ENCODE results near the gene SLC6A19.

SLC6A19 gene

GRCh38 chr5:1172670-1173404 lies 28.6 kb upstream of the SLC6A19 start:
- Histone ChIP-seq H3K79me1 (replicated peaks; ENCODE audit: low read length, poor library complexity, severe bottlenecking) (no peaks in the 10 kb centered on the region), H3K4me3 (ENCODE audit: insufficient read depth in 1 of 2, low read depth in 1 of 2, low read length in 2 of 2) (no peak overlapping the region), H2BK120ac (ENCODE audit: low read depth, low read length) (no peak overlapping the region), H4K91ac (ENCODE audit: low read length) (no peak overlapping the region), H3K36me3 (ENCODE audit: control insufficient read depth in 1 of 2, insufficient read depth in 2 of 2, low read depth in 1 of 2, low read length in 2 of 2) (no peaks in the 10 kb centered on the region), H3K9ac (ENCODE audit: low read length) (no peak overlapping the region), H3K23ac (ENCODE audit: low read length in 2 of 2) (no peak overlapping the region), H3K4me1 (ENCODE audit: control insufficient read depth, insufficient read depth, low read depth, low read length) (peaks cover 2% of the 10 kb centered on the region), H2BK12ac (ENCODE audit: low read length in 2 of 2) (no peak overlapping the region), H2BK15ac (ENCODE audit: low read depth, poor library complexity, severe bottlenecking) (no peak overlapping the region), H2AK5ac (ENCODE audit: low read length, severe bottlenecking) (no peak overlapping the region), H3K18ac (ENCODE audit: low read depth in 1 of 2, low read length in 2 of 2) (no peak overlapping the region), H3K9me3 (ENCODE audit: control insufficient read depth, low read length) (no peaks in the 10 kb centered on the region), H3K4ac (ENCODE audit: low read depth in 1 of 2, low read length in 2 of 2) (no peak overlapping the region), H3K27me3 (ENCODE audit: control insufficient read depth in 1 of 2, insufficient read depth in 1 of 2, low read length in 2 of 2) (peaks cover 0 to 35% of the 10 kb centered on the region in 2 experiments), H2AFZ (ENCODE audit: low read depth, low read length) (no peak overlapping the region), H4K8ac (ENCODE audit: low read length) (no peak overlapping the region), H3K4me2 (ENCODE audit: low read length, poor library complexity, severe bottlenecking) (no peak overlapping the region), H3K14ac (ENCODE audit: low read length in 2 of 2) (no peak overlapping the region), H2BK5ac (ENCODE audit: low read depth, low read length, poor library complexity, severe bottlenecking) (no peak overlapping the region), H3K27ac (ENCODE audit: low read length, poor library complexity, severe bottlenecking) (no peak overlapping the region)
- 93% methylated on average over 22 of the region's 22 CpGs for WGBS
- DNase-seq: no peak

DNA sequence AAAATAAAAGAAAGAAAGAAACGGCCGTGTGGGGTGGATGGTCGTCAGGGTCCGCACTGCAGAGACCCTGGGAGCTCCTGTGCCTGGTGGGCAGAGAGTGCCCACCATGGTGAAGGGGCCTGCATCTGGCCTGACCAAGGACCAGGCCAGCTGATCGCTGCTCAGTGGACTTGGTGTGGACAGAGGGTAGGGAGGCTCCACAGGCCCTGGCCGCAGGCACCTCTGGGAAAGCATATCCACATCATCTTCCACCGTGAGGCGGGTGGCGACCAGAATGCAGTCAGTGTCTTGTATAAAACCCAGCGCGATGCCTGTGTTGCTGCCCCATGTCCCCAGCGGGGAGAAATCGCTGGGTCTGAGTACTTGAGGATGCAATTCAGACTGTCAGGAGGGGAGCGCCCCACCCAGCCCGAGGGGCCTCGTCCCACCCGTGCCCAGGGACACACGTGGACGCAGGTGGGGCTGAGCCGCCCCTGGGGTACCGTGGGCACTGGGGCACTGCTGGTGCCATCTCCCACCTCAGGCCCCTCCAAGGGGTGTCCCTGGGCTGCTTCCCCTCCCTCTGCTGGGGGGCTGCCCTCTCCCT lies 27.8 kb upstream of the SLC6A19 start:
- no peak overlapping the region for H2BK120ac ChIP-seq (ENCODE audit: low read depth, low read length)
- H3K9me3 ChIP-seq (ENCODE audit: control insufficient read depth, low read length): no peaks in the 10 kb centered on the region
- no peaks in the 10 kb centered on the region for H3K4me1 ChIP-seq (ENCODE audit: control insufficient read depth, insufficient read depth, low read depth, low read length)
- peak overlapping the region; percentile 63 for H3K9ac ChIP-seq (ENCODE audit: low read length)
- H2BK15ac ChIP-seq (ENCODE audit: low read depth, poor library complexity, severe bottlenecking): no peak overlapping the region
- no peaks in the 10 kb centered on the region for H3K79me1 ChIP-seq (replicated peaks; ENCODE audit: low read length, poor library complexity, severe bottlenecking)
- no peaks in the 10 kb centered on the region for H3K36me3 ChIP-seq (ENCODE audit: control insufficient read depth in 1 of 2, insufficient read depth in 2 of 2, low read depth in 1 of 2, low read length in 2 of 2)
- H3K4ac ChIP-seq (ENCODE audit: low read depth in 1 of 2, low read length in 2 of 2): no peak overlapping the region
- no peak overlapping the region for H4K8ac ChIP-seq (ENCODE audit: low read length)
- H3K4me3 ChIP-seq (ENCODE audit: insufficient read depth in 1 of 2, low read depth in 1 of 2, low read length in 2 of 2): no peak overlapping the region
- no peak overlapping the region for H2AFZ ChIP-seq (ENCODE audit: low read depth, low read length)
- no peak overlapping the region for H3K18ac ChIP-seq (ENCODE audit: low read depth in 1 of 2, low read length in 2 of 2)
- no peak overlapping the region for H3K14ac ChIP-seq (ENCODE audit: low read length in 2 of 2)
- H2AK5ac ChIP-seq (ENCODE audit: low read length, severe bottlenecking): no peak overlapping the region
- no peak for DNase-seq
- peaks cover 0 to 31% of the 10 kb centered on the region in 2 experiments for H3K27me3 ChIP-seq (ENCODE audit: control insufficient read depth in 1 of 2, insufficient read depth in 1 of 2, low read length in 2 of 2)
- no peak overlapping the region for H3K27ac ChIP-seq (ENCODE audit: low read length, poor library complexity, severe bottlenecking)
- no peak overlapping the region for H2BK12ac ChIP-seq (ENCODE audit: low read length in 2 of 2)
- H4K91ac ChIP-seq (ENCODE audit: low read length): no peak overlapping the region
- no peak overlapping the region for H2BK5ac ChIP-seq (ENCODE audit: low read depth, low read length, poor library complexity, severe bottlenecking)
- no peak overlapping the region for H3K4me2 ChIP-seq (ENCODE audit: low read length, poor library complexity, severe bottlenecking)
- H3K23ac ChIP-seq (ENCODE audit: low read length in 2 of 2): no peak overlapping the region
- WGBS: 94% methylated on average over 21 of the region's 21 CpGs

DNA sequence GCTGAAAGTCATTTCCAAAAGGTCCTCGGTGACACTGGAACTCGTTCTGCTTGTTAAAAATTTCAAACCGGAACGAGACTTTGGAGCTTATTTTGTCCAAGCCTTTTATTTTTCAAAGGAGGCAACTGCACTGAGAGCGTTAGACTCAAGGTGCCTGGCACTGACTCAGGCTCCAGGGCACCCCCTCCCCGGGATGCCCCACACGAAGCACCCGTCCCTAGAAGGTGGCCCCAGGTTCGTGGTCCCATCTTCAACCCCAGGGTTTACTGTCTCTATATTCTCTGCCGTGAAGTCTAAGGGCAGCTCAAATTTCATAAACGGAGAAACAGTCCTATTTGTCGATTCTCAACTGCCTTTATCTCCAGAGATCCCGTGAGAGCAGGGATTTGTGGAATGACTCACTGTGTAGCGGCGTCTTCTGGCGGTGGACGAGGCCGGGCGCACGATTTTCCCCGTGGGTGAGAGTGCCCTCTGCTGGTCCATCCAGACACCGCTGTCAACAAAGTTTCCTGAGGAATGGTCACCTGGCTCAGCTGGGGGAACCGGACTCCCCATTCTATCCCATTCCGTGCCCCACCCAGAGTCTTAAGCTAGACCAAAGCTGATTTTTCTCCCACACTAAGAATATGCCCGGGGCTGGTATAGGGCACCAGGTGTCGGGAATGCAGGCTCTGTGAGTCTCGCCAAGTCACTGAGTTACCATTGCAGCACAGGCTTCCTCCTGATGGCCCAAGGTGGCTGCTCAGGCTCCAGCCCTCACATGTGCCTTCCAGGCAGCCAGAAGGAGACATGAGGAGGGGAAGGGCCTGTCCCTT lies 27.1 kb upstream of the SLC6A19 start:
- Histone ChIP-seq H3K36me3 (ENCODE audit: control insufficient read depth in 1 of 2, insufficient read depth in 2 of 2, low read depth in 1 of 2, low read length in 2 of 2) (no peaks in the 10 kb centered on the region), H3K4me1 (ENCODE audit: control insufficient read depth, insufficient read depth, low read depth, low read length) (no peaks in the 10 kb centered on the region), H3K27me3 (ENCODE audit: control insufficient read depth in 1 of 2, insufficient read depth in 1 of 2, low read length in 2 of 2) (peaks cover 0 to 24% of the 10 kb centered on the region in 2 experiments), H2AFZ (ENCODE audit: low read depth, low read length) (no peak overlapping the region), H3K4ac (ENCODE audit: low read depth in 1 of 2, low read length in 2 of 2) (no peak overlapping the region), H2BK120ac (ENCODE audit: low read depth, low read length) (no peak overlapping the region), H3K23ac (ENCODE audit: low read length in 2 of 2) (no peak overlapping the region), H3K27ac (ENCODE audit: low read length, poor library complexity, severe bottlenecking) (no peak overlapping the region), H2BK15ac (ENCODE audit: low read depth, poor library complexity, severe bottlenecking) (no peak overlapping the region), H2AK5ac (ENCODE audit: low read length, severe bottlenecking) (no peak overlapping the region), H4K91ac (ENCODE audit: low read length) (no peak overlapping the region), H3K4me2 (ENCODE audit: low read length, poor library complexity, severe bottlenecking) (no peak overlapping the region), H3K9me3 (ENCODE audit: control insufficient read depth, low read length) (no peaks in the 10 kb centered on the region), H2BK12ac (ENCODE audit: low read length in 2 of 2) (no peak overlapping the region), H3K14ac (ENCODE audit: low read length in 2 of 2) (no peak overlapping the region), H4K8ac (ENCODE audit: low read length) (no peak overlapping the region), H3K9ac (ENCODE audit: low read length) (peak overlapping the region; percentile 63), H3K79me1 (replicated peaks; ENCODE audit: low read length, poor library complexity, severe bottlenecking) (no peaks in the 10 kb centered on the region), H2BK5ac (ENCODE audit: low read depth, low read length, poor library complexity, severe bottlenecking) (no peak overlapping the region), H3K4me3 (ENCODE audit: insufficient read depth in 1 of 2, low read depth in 1 of 2, low read length in 2 of 2) (peak overlapping the region in 1 of 2 experiments; percentile 61), H3K18ac (ENCODE audit: low read depth in 1 of 2, low read length in 2 of 2) (no peak overlapping the region)
- 48% methylated on average over 27 of the region's 27 CpGs for WGBS
- DNase-seq: peak; percentile 79

DNA sequence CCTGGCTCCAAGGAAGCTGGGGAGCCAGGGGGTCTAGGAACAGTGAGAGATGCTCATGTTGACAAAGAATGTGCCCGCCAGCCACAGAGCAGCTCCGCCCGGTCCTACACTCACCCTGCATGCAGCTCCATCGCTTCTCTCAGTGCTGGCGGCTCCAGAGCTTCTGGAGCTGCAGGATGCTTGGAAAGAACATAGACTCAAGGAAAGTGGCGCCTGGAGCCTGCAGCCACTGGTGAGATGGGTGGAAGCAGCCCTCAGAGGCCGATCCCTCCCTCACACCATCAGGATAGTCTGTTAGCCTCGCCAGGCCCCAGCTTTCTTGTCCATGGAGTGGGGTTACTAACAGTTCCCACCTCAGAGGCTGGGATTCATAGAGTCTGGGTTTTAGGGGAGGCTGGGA lies 26.4 kb upstream of the SLC6A19 start:
- Histone ChIP-seq H3K9ac (ENCODE audit: low read length) (no peak overlapping the region), H3K79me1 (replicated peaks; ENCODE audit: low read length, poor library complexity, severe bottlenecking) (no peaks in the 10 kb centered on the region), H2BK15ac (ENCODE audit: low read depth, poor library complexity, severe bottlenecking) (no peak overlapping the region), H3K4me2 (ENCODE audit: low read length, poor library complexity, severe bottlenecking) (no peak overlapping the region), H2AFZ (ENCODE audit: low read depth, low read length) (no peak overlapping the region), H2BK120ac (ENCODE audit: low read depth, low read length) (no peak overlapping the region), H3K27ac (ENCODE audit: low read length, poor library complexity, severe bottlenecking) (no peak overlapping the region), H3K4ac (ENCODE audit: low read depth in 1 of 2, low read length in 2 of 2) (no peak overlapping the region), H3K18ac (ENCODE audit: low read depth in 1 of 2, low read length in 2 of 2) (no peak overlapping the region), H2BK5ac (ENCODE audit: low read depth, low read length, poor library complexity, severe bottlenecking) (no peak overlapping the region), H2BK12ac (ENCODE audit: low read length in 2 of 2) (no peak overlapping the region), H3K27me3 (ENCODE audit: control insufficient read depth in 1 of 2, insufficient read depth in 1 of 2, low read length in 2 of 2) (peaks cover 0 to 17% of the 10 kb centered on the region in 2 experiments), H3K23ac (ENCODE audit: low read length in 2 of 2) (no peak overlapping the region), H3K4me3 (ENCODE audit: insufficient read depth in 1 of 2, low read depth in 1 of 2, low read length in 2 of 2) (no peak overlapping the region), H4K91ac (ENCODE audit: low read length) (no peak overlapping the region), H3K4me1 (ENCODE audit: control insufficient read depth, insufficient read depth, low read depth, low read length) (no peaks in the 10 kb centered on the region), H2AK5ac (ENCODE audit: low read length, severe bottlenecking) (no peak overlapping the region), H3K9me3 (ENCODE audit: control insufficient read depth, low read length) (no peaks in the 10 kb centered on the region), H4K8ac (ENCODE audit: low read length) (no peak overlapping the region), H3K36me3 (ENCODE audit: control insufficient read depth in 1 of 2, insufficient read depth in 2 of 2, low read depth in 1 of 2, low read length in 2 of 2) (no peaks in the 10 kb centered on the region), H3K14ac (ENCODE audit: low read length in 2 of 2) (no peak overlapping the region)
- WGBS: 83% methylated on average over 7 of the region's 8 CpGs
- no peak for DNase-seq

All from mesenchymal stem cell (in vitro differentiated cells and primary cell).